SKM-1 treated with dmso at 0.1 percent for 144 hours (cell line): ENCODE results near the gene SKAP1.
"Not testable (repeated sequence)": the region's sequence is repeated elsewhere in the genome, so short reads cannot be mapped to it uniquely, and the experiment has no call there.

Experiments
- DNase-seq: peaks from one replicate; lab custom pipeline; 2025; ENCODE audit not compliant: unreplicated experiment; lab: John Stamatoyannopoulos, UW

Gene SKAP1

DNA sequence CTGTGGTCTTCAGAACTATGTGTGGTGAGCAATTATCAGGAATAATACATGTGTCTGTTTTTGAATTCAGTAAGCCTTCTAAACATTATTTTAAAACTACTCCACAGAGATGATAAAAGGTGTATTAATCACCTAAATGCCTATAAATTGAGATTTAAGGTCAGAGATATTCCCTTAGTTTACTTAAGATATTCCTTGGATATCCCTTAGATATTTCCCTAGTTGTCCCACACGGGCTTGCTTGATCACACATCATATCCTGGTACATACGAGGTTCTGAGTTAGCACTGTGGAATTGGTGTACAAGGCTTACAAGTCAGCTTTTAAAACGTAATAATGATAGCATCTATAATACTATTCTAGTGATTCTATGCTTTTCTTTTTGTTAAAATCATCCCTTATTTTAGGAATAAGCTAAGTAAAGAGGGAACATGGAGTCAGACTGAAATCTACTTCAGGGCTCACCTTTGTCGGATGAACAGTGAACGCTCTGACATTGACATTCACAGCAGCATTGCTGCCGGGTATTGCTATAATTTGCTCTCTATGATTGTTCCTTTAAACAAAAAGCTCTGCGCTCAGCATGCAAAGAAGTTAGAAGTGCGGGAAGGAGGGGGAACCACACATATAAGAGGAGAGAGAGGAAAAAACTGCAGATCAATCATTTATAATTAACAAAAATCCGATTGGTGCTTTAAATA is 136.5 kb downstream of the SKAP1 start:
- DNase-seq = no peak

DNA sequence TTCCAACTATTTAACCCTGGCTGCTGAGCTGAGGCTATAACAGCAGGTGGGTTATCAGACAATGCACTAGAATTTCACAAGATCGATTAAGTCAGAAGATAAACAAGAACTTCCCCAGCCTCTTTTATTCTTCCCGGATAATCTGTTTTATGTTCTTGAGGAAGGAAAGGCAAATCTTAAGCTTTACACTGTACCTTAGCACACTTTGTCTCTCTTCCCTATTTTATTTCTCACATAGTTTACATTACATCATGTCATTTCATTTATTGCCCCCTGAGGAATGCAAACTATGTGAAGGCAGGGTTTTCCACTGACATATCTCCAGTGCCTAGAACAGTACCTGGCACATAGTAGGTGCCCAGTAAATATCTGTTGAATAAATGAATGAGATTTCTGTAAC is 139.6 kb downstream of the SKAP1 start:
- DNase-seq = no peak

DNA sequence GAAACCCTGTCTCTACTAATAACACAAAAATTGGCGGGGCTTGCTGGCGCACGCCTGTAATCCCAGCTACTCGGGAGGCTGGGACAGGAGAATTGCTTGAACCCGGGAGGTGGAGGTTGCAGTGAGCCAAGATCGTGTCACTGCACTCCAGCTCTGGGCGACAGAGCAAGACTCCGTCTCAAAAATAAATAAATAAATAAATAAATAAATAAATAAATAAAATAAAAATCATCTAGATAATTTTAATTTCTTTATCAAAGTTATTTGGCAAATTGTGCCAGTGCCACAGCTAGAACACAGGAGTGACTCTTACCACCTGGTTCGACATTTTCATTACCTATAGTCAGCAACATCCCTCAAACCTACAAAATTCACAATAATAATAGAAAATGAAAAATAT is 143.1 kb downstream of the SKAP1 start:
- DNase-seq = not testable (repeated sequence)

DNA sequence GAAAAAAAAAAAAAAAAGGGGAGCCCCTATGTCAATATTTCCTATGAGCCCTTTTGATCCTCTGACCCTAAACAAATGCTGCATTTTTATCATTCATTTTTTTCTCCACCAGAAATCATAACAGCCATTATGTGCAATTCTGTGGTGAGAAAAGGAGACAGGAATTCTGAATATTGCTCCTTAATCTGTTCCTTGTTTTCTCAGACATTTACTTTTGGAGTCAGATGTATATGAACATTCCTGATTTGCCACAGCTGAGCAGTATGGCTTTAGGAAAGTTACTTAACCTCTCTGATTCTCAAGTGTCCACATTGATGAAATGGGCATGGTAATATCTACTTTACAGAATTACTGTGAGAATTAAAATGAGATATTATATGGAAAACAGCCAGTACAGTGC is 144.4 kb downstream of the SKAP1 start:
- DNase-seq = no peak

DNA sequence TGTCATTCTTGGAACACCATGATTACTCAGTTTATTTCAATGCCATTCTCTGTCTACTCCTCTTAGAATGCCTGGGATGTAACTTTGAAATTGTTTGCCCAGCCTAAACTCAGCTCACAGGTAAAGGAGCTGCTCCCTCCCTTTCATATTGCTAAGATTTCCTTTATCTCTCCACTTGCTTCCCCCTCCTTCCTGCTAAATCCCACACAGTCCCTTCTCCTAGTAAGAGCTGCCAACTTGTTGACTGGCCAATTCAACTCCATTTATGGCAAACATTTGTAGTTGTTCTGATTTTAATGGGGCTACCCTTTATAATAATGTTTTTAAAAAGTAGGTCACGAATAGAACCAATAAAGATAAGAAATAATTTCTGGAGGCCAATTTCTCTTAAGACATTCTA is 146.1 kb downstream of the SKAP1 start:
- no peak for DNase-seq

DNA sequence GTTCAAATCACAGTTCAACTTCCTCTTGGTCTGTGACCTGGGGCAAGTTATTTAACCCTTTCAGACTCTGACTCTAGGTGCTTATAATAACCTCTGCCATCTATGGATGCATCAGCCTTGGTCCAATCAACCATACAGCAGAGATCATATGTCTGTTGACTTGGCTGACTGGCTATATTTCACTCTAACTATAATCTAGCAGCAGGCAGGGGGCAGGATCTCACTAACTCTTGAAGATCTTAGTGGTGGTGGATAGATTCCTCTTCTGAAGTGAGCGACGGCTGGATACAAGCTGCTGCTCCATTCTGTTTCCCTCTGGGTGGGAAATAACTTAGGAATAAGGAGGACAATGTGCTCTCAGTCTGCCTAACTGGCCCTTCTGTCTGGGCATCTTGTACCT is 146.6 kb downstream of the SKAP1 start:
- DNase-seq = no peak

DNA sequence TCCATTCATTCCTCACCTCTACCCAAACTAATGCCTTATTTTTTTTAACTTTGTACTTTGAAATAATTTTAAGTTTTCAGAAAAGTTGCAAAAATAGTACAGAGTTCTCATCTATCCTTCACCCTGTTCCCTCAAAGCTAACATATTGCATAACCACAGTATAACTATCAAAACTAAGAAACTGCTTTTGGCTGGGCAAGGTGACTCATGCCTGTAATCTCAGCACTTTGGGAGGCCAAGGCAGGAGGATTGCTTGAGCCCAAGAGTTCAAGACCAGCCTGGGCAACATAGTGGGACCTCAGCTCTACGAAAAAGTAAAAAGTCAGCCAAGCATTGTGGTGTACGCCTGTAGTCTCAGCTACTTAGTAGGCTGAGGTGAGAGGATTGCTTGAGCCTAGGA is 147.7 kb downstream of the SKAP1 start:
- DNase-seq = no peak

DNA sequence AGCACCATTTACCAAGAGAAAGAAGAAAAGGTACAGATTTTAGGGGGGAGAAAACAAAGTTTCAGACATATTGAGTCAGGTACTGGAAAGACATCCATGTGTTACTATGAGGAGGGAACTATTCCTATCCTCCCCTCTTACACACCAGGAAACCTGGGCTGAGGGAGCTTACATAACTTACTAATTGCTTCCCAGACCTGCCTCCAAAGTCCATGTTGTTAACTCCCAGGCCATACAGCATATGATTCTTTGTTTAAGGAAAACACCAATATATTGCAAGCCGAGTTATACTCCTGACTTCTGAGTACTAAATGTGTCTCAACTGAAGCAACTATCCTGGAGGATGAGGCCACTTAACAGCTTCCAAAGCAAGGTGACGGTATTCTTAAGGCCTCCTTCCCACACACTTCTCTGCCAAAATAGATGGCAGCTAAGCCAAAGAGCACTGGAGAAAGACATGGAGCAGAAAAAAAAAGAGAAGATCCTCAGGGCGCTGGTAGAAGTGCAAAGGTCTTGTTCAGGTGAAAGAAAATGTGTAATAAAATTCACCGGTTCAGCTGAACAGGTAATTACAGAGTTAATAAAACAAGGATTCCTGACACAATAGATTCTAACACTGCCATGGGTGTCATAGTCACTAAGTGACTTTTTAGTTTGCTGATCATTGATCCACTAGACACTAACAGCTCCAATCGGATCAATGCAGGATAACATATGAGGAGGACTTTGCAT is 151.1 kb downstream of the SKAP1 start:
- no peak for DNase-seq

DNA sequence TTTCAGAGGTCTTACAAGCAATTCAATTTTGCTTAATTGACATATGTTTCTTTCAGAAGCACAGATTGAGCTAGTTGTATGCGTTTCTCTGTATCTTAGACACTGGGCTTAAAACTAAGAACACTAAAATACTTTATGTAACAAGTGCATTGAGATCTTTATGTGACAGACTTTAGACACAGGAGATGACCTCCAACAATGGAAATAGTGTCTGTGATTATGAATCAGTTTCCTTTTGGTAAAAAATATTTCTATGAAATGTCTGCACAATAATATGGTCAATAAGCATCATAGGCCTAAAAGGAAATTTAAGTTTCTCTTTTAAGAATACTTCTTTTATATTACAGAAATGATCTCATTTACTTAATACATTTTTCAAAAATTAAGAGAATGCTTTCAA is 153.2 kb downstream of the SKAP1 start:
- DNase-seq = no peak

DNA sequence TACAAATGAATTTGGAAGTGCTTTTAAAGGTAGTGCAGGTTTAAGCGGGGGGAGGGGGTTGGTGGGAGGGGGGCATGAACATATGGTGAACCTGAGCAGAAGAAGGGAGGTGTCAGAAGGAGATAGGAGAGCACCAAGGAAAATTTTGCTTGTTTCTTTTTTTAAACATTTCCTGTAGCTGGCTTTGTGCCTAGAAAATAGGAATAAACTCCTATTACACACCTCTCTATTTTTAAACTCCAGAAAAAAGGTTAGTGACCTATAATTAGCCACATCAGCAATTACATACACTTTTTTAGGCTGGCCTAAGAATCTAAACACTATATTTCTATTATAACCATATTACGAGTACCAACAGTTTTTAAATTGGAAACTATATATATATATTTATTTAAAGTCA is 159.1 kb downstream of the SKAP1 start:
- DNase-seq = no peak

DNA sequence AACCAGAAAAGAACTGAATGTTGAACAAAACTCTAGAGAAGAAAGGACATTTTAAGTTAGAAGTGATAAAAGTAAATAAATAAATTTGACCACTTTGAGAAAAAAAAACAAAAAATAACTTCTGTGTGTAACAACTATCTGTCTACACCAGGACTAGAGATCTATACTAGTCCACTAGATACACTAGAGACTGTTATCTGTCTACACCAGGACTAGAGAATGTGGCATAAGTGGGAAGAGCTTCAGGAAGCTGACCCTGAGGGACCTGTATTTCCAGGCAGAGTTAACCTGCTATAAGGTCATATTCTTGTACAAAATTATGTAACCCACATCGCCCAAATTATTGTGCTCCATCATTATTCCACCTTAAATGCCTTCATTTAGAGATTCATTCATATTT is 160.8 kb downstream of the SKAP1 start:
- DNase-seq = no peak

DNA sequence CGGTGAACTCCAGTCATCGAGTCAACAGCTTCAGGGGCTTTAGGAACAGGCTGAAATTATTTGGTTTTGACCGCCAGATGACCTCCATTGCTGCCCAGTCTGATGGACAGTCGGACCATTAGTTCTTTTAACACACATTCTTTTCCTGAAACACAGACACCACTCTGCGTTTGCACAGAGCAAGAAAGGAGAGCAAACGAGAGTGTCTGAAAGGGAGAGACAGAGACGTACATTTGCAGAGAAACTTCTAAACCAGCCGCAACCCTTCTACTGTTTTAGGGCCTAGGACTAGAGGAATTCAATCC is 166.3 kb downstream of the SKAP1 start:
- DNase-seq = no peak

DNA sequence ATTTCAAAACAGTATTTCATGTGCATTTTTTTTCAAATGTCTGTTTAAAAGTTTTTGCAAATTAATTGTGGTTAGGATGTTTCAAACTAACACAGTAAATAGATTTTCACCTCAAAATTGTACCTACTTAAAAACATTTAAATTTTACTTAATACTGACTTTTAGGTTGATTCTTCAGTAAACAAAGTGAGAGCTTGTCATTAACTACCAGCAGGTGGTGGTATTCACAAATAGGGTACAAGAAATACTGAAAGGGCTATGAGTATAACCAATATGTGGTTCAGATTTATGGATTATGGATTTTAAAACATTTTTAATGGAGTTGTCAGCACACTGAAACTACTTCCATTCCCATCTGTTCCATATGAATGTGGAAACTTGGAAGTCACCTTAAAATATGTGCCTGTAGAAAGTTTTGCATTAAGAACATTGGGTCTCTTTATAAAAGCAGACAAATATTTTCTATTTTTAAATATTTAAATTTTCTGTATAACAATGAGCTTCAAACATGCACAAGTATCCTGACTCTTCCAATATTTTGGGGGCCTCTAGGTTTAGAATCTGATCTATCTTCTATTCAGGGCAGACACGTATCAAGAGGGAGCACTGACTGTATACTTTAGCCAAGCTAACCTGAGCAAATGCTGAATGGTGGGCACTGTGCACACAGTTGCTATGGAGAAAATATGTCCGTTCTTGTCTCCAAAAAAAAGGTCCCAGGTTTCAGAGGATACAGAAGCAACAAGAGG is 166.9 kb downstream of the SKAP1 start:
- no peak for DNase-seq

DNA sequence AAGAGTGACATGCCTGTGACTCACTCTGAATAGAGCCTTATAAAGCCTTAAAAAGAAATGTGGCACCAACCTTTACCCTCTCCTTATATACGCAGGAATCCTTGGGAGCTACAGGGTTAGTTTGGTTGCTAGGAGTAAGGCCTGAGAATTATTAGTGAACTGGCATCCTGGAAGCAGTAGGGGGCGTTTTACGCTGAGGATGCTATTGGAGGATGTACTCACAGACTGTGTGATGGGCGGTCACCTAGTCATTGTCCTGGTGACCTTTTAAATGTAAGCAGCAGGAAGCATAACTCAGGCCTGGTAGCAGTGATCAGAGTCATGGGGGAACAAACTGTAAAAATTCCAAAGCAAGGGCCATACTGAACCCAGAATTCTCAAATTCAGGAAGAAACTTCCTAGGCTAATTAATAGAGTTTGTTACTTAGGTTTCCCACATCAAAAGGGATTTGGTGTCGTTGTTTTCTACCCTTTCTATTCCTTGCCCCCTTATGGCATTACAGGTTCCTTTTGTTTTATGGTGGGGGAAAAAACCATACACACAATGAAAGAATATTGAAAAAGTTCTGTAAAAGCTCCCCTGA is 168.6 kb downstream of the SKAP1 start:
- peak; percentile 21 for DNase-seq

DNA sequence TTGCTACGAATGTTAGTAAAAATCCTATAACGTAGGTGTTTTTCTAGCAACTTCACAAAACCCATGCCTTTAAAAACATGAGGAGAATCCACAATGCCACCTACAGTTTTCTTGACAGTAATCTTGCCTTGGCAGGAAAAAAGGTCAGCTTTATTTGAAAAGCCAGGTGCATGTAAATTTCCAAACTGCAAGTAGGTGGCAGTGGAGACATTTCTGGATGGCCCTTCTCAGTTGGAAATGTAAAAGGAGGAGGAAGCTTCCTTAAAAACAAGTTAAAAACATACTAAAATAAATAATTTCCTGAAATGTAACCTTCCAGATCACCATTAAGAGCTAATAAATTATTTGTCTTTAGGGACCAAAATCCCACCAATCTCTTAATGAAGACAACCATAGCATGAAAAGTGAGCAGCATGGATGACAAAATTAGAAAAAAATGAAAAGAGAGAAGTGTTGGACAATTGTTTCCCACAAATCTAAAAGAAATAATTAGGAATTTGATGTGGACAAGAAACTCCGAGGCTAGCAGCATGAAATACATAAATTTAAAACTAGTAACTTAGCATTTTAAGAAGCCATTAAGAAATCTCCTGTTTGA is 170.2 kb downstream of the SKAP1 start:
- peak; percentile 32 for DNase-seq

DNA sequence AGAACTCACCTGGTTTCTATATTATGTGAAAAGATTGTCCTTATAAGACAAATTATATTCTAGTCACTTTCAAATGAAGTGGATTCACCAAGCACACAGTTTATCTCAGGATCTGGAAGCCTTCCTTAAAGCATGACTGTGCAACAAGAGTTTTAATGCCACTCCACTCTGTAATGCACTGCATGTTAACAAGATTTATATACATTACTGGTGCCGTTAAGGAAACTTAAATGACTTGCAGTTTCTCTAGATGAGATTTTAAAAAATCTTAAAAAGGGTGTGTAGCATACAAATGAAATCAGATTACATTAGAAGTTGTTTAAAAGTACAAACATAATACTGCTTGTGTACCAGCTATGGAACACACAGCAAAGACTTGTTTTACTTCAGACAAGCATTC is 171.7 kb downstream of the SKAP1 start:
- no peak for DNase-seq

DNA sequence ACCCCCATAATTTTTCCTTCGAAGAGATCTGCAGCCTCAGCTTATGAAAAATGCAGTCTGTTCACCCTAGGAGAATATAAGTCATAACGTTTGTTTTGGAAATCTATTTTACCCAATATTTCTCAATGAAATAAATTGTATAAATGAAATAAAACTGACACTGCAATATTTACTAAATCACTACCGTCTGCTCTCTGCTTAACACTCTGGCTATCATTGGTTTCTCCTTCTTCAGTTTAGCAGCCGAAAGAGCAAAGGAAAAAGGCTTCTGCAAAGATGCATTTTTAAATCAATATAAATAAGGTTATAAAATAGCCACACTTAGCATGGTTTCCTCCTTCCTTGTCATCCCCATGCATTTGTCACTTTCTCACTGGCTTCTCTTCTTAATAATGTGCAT is 174.3 kb downstream of the SKAP1 start:
- no peak for DNase-seq

DNA sequence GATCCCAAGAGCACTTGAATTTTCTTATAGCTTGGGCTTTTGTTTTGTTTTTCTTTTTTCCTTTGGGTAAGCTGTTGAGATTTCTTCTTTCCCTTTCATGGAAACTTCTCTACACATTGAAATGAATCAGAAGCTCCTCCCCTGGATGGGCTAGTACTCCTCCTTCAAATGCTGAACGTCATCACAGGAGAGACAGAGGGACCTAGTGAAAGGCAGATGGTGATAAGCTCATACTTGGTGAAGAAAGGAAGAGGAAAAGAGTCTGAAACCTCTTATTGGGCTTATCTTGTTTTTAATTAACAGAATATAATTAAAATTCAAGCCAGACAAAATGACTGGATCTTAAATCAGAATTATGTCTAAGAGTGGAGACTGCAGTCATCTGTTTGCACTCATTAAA is 175.1 kb downstream of the SKAP1 start:
- DNase-seq = no peak

DNA sequence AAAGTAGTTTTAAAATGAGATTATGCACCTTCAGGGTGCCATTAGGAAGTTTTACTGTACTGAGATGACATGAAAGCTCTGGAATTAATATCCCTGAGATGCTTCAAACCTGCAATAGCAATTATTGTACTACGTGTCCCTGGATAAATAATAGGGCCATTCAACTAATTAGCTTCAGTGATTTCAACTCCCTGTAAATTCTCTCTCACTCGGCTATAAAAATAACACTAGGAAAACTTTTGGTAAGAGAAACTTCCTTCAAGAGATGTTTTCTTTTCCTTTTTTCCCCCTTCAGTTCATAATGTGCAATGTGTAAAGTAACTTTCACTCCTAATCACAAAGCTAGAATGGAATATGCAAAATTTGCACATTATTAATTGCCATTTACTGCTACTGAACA is 176.0 kb downstream of the SKAP1 start:
- DNase-seq = no peak

DNA sequence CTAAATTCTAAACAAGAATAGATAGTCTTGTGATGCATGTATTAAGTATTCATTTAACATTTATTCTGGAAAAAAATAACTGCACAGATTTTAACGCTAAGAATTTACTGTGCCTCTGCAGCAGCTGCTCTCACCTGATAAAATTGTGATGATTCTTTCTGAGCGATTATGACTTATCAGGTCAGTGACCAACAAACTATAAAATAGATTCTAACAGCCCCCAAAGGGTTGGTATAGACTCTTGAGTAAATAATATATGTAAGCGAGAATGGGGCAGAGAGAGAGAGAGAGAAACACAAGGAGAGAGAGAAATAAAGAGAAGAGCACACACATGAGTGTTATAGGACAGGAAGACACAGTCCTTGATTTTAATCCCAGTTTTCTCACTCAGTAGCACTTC is 178.1 kb downstream of the SKAP1 start:
- DNase-seq = no peak

DNA sequence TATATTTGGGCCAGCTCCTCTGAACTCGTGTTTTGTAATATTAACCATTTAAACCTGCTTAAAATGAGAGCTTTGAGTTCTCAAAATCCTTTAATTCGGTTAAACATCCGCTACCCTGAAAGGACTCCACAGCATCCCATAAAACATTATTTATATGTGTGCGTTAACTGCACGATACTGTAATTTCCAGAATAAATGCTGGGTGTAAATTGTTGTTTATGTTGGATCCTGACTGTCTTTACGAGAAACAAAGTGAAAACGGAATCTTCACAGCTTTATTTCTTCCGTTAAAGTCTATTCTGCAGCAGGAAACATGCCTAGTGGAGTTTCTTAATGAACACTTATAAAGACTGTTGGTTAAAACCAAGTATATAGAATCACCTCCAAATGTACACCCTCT is 179.1 kb downstream of the SKAP1 start:
- no peak for DNase-seq

DNA sequence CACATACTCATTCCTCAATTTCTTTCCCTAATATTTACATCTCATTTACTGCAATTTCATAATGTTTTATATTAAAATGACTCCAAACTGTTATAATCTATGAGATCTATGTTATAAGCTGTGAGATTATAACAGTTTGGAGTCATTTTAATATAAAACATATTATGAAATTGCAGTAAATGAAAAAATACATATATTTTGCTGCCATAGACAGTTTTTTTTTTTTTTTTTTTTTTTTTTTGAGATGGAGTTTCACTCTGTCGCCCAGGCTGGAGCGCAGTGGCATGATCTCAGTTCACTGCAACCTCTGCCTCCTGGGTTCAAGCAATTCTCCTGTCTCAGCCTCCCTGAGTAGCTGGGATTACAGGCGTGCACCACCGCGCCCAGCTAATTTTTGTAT is 180.0 kb downstream of the SKAP1 start:
- not testable (repeated sequence) for DNase-seq
